ENCODE results near the gene HYAL4.
"Not testable (repeated sequence)": the region's sequence is repeated elsewhere in the genome, so short reads cannot be mapped to it uniquely, and the experiment has no call there.

HYAL4 gene

GRCh38 chr7:123849855-123850254 lies 4.9 kb downstream of the HYAL4 start:
- DNase-seq: no peak

GRCh38 chr7:123851404-123851803 lies 6.4 kb downstream of the HYAL4 start:
- DNase-seq: not testable (repeated sequence)

GRCh38 chr7:123854291-123854690 lies 9.3 kb downstream of the HYAL4 start:
- DNase-seq: not testable (repeated sequence)

DNA sequence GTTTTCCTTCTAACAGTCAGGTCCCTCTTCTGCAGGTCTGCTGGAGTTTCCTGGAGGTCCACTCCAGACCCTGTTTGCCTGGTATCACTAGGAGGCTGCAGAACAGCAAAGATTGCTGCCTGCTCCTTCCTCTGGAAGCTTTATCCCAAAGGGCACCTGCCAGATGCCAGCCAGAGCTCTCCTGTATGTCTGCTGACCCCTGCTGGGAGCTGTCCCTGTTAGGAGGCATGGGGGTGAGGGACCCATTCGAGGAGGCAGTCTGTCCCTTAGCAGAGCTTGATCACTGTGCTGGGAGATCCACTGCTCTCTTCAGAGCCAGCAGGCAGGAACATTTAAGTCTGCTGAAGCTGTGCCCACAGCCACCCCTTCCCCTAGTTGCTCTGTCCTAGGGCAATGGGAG lies 11.5 kb downstream of the HYAL4 start:
- not testable (repeated sequence) for DNase-seq

GRCh38 chr7:123860848-123861247 lies 15.9 kb downstream of the HYAL4 start:
- no peak for DNase-seq

DNA sequence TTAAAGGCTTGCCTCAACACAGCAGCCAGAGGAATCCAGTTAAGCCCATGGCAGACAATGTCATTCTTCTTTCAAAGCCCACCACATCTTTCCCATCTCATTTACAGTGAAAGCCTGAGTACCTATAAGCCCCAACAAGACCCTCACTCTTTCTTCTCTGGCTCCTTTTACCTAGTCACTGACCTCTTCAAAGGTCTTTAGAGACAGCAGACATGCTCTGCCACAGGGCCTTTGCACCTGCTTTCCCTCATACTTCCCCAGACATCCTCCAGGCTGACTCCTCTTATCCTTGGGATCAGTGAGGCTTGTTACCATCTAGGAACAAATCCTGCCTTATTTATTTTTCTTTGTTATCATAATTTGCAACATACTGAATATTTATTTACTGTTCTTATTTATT lies 17.8 kb downstream of the HYAL4 start:
- no peak for DNase-seq

- no peak for DNase-seq
Observed at GRCh38 chr7:123863461-123863860, 18.5 kb downstream of the HYAL4 start.

GRCh38 chr7:123864012-123864411 lies 19.0 kb downstream of the HYAL4 start:
- no peak for DNase-seq

GRCh38 chr7:123864436-123864835 lies 19.5 kb downstream of the HYAL4 start:
- no peak for DNase-seq

GRCh38 chr7:123864966-123865365 lies 20.0 kb downstream of the HYAL4 start:
- DNase-seq: no peak

DNA sequence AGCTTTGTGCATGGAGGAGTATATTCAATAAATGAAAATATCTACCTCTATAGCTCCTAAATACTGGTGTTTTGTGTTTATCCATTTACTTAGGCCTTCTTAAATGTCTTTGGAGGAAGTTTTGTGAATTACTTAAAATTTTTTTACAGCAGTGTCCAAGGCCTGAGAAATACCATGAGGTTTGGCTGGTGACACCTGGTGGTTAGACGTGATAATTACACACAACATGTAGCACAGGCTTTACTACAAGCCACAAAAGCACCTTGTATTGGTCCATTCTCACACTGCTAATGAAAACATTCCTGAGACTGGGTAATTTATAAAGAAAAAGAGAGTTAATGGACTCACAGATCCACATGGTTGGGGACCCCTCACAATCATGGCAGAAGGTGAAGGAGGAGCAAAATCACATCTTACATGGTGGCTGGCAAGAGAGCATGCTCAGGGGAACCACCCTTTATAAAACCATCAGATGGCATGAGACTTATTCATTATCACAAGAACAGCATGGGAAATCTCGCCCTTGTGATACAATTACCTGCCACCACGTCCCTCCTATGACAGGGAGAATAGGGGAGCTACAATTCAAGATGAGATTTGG lies 20.6 kb downstream of the HYAL4 start:
- DNase-seq: peak; percentile 8

- DNase-seq: no peak
Observed at GRCh38 chr7:123867225-123867624, 22.3 kb downstream of the HYAL4 start.

DNA sequence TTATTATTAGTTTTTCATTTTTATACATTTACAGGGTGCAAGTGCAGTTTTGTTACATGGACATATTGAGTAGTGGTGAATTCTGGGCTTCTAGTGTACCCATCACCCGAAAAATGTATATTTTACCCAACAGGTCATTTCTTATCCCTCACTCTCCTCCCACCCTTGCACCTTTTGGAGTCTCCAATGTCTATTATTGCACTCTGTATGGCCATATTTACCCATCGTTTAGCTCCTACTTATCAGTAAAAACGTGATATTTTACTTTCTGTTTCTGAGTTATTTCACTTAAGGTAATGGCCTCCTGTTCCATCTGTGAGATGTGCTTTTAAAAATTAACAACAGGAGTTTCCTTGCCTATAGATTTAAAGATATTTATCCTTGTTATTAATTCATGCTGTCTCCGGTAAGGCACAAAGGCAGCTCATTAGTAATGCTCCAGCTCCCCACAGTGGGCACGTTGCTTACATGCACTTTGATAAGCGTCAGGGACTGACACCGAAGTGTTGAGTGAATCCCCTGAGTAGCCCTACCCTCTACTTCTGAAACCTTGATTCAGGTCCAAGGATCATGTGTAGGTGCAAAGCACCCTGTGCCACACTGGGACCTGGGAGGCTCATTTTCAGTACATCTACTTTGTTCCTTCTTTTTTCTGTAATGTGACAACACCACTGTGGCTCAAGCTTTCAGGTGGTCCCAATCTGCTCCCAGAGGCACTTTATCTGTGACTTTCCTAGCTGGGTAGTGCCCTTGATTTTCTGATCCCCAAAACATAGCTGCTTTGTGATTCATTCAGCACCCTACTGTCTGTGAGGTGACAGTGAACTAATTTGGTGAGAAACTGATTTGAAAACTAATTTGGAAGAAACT lies 27.3 kb downstream of the HYAL4 start:
- DNase-seq: peak; percentile 4

DNA sequence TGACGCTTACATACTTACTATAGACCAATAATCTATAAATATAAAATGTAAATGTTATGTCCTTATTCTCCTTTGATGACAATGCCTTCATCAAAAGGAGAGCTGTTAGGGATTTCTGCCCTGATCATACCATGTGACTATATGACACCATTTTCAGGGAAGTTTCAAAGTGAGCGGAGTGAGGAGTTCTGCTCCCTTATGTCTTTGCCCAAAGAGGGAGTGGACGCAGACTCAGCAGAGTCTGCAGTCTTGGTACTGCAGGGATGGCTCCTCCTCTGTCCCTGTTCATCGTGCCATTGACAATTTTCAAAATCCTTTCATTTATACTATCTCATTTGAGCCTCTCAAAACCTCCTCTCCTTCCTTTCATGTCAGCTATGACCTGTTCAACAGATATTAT lies 27.9 kb downstream of the HYAL4 start:
- DNase-seq: no peak

- no peak for DNase-seq
Observed at GRCh38 chr7:123876557-123877256, 31.7 kb downstream of the HYAL4 start.

DNA sequence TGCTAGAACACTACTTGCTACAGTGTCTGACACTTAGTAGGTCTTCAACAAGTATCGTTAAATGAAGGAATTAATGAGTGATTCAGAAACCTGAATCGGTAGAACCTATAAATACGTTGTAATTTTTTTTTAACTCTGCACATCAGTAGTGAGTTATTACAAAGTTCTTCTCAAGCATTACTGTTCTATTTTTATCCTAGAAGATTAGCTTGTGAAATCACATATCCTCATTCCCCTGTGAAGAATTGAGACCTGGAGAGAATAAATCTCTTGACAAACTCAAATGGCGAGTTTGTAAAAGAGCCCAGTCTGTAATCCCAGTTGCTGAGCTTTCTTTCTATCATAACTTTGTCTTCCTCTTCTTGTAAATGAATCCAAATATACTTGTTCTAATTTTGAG lies 34.7 kb downstream of the HYAL4 start:
- DNase-seq: no peak

- DNase-seq: no peak
Observed at GRCh38 chr7:123881300-123881699, 36.3 kb downstream of the HYAL4 start.

DNA sequence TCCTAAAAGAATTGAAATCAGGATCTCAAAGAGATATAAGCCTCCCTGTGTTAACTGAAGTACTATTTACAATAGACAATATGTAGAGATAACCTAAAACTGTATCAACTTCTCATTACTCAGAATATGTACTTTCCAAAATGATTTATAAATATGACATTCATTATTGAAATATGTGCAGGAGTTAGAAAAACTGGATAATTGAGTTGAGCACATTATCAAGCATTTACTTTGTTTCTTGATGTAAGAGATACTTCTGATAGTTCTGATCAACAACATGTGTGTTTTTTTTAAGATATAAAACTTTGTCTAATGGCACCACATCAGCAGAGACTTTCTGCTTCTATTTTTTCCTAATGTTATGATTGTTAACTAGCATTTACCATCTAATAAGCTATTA lies 38.2 kb downstream of the HYAL4 start:
- DNase-seq: no peak

DNA sequence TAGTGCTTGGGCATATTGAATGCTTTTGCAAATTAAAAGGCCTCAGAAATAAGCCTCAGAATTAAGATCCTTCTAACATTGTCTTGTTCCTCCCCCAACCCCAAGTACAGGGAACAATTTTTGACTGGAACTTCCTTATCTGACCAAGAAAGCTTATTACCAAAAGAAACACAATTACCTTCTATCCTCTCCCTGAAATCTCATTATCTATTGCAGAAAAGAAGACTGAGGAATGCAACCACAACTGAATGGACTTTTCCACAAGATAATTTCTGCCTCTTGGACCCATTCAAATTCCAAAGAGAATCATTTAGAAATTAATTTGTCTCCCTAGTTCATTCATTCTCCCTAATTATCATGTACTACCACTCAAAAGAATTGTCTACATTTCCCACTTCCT lies 43.2 kb downstream of the HYAL4 start:
- DNase-seq: no peak

DNA sequence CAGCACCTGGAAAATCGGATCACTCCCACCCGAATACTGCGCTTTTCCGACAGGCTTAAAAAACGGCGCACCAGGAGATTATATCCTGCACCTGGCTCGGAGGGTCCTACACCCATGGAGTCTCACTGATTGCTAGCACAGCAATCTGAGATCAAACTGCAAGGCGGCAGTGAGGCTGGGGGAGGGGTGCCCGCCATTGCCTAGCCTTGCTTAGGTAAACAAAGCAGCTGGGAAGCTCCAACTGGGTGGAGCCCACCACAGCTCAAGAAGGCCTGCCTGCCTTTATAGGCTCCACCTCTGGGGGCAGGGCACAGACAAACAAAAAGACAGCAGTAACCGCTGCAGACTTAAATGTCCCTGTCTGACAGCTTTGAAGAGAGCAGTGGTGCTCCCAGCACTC lies 49.8 kb downstream of the HYAL4 start:
- not testable (repeated sequence) for DNase-seq

DNA sequence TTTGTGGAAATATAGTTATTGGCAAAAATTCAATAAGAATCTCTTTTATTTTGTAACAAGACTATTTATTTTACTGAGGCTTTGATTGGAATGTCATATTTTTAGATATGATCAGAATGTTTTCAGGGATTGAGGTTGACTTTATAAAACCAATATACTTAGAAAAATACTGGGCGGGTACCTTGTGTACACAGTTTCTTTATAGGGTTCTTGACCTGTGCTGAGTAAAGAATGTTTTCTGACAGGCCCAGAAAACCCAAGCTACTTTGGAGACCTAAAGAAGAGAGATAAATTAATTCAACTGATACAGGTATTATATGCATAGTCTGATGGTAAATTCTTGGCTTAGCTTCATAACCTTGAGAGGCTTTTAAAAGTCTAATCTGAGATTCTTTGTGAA lies 56.1 kb downstream of the HYAL4 start:
- DNase-seq: no peak

DNA sequence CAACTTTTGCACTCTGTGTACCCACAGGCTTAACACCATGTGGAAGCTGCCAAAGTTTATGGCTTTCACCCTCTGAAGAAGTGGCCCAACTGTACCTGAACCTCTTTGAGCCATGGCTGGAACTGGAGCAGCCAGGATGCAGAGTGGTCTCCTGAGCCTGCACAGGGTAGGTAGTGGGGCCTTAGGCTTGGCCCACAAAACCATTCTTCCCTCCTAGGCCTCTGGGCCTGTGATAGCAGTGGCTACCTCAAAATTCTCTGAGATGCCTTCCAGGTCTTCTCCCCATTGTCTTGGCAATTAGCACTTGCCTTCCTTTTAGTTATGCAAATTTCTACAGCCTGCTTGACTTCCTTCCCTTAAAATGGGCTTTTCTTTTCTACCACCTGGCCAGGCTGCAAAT lies 60.7 kb downstream of the HYAL4 start:
- DNase-seq: no peak

DNA sequence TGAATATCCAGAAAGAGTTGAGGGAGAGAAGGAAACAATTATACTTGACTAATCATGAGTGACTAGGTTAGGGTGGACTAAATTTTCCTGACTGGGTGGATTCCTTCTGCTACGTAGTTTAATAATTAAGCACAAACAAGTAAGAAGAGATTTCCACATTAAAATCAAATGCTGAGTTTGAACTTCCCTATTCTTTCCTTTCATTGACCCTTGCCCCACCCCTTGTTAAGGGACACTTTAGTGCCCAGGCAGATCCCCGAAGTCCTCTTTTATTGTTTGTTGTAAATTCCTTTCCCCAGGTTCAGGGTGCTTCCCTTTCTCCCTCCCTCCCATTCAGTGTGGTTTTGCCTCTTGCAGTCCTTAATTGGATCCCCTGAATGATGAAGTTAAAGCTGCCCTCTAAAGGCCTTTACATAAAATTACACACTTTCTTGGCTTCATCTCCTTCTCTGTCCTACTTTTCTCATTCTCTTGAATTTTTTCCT lies 71.3 kb downstream of the HYAL4 start:
- no peak for DNase-seq

- no peak for DNase-seq
Observed at GRCh38 chr7:123917878-123918277, 72.9 kb downstream of the HYAL4 start.

All from DMS79 treated with DMSO at 0.1 percent for 48 hours (cell line).